NCI-H345 (cell line): ENCODE results near the gene CBLC.

Experiments
- DNase-seq: peaks from one replicate; lab custom pipeline; 2025; lab: John Stamatoyannopoulos, UW

Gene CBLC

DNA sequence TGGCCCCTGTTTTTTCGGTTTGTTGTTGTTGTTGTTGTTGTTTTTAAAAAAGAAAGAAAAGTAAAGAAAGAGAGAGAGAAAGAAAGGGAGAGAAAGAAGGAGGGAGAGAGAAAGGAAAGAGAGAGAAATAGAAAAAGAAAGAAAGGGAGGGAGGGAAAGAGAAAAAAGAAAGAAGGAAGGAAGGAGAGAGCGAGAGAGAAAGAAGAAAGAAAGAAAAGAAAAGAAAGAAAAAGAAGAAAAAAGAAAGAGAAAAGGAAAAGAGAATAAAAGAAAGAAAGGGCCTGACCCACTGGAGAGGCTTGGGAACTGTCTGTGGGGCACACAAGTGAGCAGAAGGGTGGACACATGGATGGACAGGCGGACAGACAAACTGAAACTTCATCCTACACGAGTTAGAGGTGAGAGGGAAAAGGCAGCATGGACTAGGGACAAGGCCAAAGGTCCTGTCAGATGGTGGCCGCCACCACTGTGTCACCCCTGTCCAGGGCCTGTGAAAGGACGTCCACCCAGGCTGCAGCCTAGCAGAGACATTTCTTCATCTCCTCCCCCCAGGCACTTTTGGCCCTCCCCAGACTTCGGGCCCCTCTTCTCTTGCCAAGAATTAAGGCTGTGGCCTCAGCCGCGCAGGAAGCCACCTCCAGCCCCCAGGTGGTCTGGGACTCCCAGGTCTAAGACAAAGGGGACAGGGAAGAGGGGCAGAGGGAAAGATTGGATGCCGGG, 22.1 kb downstream of the CBLC start:
- DNase-seq = no peak

- peak; percentile 62 for DNase-seq
Observed at GRCh38 chr19:44800461-44800860, 22.8 kb downstream of the CBLC start.

GRCh38 chr19:44803442-44804428, 26.0 kb downstream of the CBLC start:
- DNase-seq = no peak

DNA sequence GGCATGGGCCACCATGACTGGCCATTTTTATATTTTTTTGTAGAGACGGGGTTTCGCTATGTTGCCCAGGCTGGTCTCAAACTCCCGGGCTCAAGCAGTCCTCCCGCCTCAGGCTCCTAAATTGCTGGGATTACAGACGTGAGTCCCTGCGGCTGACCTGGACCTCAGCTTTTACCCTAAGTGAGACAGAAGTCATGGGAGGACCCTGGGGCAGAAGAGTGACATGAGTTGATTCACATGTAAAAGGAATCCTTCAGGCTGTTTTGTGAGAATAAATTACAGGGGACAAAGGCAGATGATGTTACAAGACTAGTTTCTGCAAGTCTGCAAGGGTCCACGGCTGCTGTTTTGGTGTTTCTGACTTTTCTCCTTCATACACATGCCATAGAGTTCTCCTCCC, 28.6 kb downstream of the CBLC start:
- DNase-seq = no peak

GRCh38 chr19:44807162-44807561, 29.5 kb downstream of the CBLC start:
- peak; percentile 75 for DNase-seq

DNA sequence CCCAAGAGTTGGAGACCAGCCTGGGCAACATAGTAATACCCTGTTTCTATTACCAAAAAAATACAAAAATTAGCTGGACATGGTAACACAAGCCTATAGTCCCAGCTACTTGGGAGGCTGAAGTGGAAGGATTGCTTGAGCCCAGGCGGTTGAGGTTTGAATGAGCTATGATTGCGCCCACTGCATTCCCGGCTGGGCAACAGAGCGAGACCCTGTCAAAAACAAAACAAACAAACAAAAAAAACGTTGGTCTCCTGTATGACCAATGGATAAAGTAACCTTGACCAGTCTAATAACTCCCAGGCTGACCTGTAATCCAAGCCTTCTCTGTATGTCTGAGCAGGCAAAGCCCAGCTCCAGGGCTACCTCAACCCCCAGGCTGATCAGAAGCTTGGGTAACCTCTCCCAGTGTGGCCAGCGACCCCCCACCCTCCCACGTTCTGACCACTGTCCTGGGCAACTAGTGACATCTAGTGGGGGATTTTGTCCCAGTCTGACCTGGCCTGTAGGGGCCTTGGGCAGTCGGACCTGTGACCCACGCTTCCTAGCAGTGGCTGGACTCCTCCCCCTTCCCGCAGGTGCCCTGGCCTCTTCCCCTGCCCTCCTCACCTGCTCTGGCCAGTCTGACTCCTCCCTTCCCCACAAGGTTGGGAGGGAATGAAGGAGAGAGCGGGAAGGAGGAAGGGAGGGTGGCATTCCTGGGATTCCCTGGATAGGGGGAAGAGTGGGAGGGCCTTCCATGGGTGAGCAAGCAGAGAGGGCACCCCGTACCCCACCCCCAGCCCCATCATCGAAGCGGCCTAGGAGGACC, 30.2 kb downstream of the CBLC start:
- DNase-seq = no peak

- DNase-seq = peak; percentile 38
Observed at GRCh38 chr19:44808463-44809371, 31.0 kb downstream of the CBLC start, which contains the start of gene BCAM. TSS of gene BCAM (plus strand) at chr19:44809103. CDS start at chr19:44809125, 22 bp downstream.

GRCh38 chr19:44809577-44810233, 32.0 kb downstream of the CBLC start:
- no peak for DNase-seq

DNA sequence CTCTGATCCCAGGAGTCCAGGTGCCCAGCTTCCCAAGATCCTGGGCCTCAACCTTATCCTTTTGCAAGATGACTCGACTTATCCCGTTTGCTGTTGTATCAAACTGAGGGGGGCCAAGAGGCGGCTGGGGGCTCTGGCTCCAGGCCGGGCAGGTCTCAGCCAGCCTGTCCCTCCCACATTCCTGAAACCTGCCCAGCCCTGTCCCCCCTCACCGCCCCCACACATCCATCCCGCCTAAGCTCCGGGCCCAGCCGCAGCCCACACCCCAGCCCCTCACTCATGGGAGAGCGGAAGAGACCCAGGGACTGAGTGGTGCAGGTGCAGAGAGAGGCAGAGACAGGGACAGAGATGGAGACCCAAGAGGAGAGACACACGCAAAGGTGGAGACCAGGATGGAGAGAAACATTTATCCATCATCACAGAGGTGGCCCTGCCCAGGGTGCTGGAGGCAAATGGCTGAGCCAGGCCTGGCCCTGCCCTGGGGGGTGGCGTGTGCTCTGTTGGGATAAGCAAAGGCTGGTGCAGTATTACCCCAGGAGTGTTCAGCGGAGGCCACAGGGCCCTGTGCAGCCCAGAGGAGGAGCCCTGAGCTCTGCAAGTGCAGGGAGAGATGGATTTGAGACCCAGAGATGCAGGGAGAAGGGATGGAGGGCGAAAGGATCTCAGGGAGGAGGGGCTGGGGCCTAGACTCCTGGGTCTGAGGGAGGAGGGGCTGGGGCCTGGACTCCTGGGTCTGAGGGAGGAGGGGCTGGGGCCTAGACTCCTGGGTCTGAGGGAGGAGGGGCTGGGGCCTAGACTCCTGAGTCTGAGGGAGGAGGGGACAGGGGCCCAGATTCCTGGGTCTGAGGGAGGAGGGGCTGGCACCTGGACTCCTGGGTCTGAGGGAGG, 32.8 kb downstream of the CBLC start:
- no peak for DNase-seq

DNA sequence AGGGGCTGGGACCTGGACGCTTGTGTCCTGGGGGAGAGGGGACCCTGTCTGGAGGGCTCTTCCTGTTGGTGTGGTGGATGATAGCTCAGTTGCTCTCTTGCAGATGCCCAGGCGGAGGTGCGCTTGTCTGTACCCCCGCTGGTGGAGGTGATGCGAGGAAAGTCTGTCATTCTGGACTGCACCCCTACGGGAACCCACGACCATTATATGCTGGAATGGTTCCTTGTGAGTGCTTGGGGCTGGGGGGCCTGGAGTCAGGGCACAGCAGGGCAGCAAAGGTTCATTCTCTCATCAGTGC, 33.4 kb downstream of the CBLC start:
- DNase-seq = no peak

DNA sequence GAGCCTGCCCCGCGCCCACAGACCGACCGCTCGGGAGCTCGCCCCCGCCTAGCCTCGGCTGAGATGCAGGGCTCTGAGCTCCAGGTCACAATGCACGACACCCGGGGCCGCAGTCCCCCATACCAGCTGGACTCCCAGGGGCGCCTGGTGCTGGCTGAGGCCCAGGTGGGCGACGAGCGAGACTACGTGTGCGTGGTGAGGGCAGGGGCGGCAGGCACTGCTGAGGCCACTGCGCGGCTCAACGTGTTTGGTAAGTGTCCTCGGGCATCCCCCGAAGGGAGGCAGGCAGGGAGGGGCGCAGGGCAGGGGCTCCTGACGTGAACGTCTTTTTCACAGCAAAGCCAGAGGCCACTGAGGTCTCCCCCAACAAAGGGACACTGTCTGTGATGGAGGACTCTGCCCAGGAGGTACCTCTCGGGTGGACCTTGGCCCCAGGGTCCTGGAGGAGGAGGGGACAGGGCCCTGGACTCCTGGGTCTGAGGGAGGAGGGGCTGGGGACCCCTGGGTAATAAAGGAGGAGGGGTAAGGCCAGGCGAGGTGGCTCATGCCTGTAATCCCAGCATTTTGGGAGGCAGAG, 34.5 kb downstream of the CBLC start:
- no peak for DNase-seq

DNA sequence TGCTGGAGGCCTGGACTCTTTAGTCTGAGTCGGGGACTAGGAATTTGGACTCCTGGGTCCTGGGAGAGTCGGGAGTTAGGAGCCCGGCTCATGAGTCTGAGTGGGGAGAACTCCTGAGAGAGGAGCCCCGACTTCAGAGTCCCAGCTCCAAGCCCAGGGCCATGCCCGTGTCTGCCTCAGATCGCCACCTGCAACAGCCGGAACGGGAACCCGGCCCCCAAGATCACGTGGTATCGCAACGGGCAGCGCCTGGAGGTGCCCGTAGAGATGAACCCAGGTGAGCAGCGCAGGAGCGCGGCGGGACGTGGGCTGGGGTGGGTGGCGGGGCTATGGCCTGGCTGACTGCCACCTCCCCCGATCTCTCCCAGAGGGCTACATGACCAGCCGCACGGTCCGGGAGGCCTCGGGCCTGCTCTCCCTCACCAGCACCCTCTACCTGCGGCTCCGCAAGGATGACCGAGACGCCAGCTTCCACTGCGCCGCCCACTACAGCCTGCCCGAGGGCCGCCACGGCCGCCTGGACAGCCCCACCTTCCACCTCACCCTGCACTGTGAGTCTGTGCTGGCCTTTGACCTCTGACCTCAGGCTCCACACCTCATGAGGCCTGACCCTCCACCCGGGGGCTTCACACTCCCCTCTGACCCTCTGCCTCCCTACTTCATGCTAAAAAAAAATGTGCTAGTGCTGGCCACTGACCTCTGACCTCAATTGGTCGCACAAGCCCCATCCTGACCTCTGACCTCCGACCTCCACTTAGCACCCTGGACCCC, 35.6 kb downstream of the CBLC start:
- DNase-seq = no peak

DNA sequence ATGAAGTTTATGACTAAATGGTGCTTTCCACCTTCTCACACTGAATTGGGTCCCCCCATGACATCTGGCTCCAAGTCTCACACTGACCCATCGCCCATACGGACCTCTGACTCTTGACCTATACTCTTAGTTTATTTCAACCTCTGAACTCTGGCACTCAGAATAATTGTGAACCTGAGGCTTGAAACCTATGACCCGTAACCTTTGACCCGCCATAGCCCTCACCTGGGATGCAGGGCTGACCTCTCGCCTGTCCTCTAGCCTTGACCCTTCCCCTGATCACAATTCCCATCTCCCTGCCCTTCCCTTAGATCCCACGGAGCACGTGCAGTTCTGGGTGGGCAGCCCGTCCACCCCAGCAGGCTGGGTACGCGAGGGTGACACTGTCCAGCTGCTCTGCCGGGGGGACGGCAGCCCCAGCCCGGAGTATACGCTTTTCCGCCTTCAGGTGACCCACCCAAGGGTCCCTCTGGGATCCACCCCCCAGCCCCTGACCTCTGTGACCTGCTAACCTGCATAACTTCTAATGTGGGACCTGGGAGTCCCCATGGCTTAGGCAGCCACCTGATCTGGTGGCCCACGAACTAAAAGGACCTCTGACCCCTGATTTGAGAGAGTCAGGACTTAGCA, 36.3 kb downstream of the CBLC start:
- DNase-seq = no peak

- no peak for DNase-seq
Observed at GRCh38 chr19:44814517-44814916, 36.8 kb downstream of the CBLC start.

DNA sequence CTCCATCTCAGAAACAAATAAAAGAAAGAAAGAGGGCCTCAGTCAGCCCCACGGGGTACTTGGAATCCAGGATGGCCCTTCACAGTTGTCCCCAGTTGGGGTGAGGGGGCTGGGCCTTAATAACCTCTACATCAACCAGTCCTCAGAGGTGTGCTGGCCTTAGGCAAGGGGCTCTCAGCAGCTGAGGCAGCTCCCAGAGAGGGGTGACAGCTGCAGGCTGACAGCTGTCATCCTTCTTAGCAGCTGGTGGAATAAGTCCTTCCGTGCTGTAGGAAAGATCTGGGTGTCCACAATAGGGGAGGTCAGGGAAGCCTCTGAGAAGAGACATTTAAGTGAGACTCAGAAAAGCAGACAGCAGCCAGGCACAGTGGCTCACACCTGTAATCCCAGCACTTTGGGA, 38.6 kb downstream of the CBLC start:
- DNase-seq = no peak

DNA sequence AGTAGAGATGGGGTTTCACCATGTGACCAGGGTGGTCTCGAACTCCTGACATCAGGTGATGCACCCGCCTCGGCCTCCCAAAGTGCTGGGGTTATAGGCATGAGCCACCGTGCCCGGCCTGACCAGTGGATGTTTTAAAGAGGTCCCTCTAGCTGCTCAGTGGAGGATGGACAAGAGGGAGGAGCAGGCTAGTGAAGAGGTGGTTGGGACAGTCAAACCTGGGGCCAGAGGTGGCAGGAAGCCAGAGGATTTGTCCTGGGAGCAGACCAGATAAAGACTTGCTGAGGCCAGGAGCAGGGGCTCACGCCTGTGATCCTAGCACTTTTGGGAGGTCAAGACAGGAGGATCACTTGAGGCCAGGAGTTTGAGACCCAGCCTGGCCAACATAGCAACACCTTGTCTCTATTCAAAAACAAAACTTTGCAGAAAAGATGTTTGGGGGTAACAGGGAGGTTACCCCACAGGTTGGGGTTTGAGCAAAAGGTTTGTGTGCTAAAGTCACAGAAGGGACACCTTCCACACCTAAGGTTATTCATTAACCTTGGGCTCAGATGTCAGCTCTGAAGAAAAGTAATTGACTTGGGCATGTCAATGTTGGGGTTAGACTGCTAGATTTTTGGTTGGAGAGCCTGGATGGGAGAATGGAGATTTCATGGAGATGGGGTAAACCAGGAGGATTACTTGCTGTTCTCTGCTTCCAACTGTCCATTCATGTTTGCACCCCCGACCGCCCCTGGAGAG, 40.2 kb downstream of the CBLC start:
- DNase-seq = no peak

DNA sequence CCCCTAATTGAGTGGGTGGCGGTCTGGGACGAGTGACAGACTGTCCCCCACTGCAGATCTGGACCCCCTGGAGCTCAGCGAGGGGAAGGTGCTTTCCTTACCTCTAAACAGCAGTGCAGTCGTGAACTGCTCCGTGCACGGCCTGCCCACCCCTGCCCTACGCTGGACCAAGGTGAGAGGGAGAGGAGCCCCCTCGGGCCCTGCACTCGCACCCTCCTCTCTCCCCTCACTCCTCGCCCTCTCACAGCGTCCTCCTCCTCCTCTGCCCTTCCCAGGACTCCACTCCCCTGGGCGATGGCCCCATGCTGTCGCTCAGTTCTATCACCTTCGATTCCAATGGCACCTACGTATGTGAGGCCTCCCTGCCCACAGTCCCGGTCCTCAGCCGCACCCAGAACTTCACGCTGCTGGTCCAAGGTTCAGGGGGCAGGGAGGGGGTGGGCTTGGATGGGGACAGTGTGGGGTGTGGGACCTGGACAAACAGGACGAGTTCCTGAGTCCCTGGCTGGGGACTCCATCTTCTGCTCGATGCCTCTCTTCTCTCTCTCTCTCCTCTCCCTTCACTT, 40.9 kb downstream of the CBLC start:
- DNase-seq = no peak
